H9 (cell line): ENCODE measurements around the gene TNFSF18. TPM values are rescaled to one million over a fixed set of nuclear protein-coding genes. Genes with fewer than 3 reads are reported as not detected.

Experiments used
- DNase-seq: peaks from one replicate; pipeline ENCODE4 v3.0.0-alpha.2; 2017
- H2AFZ ChIP-seq: one replicate; pipeline ENCODE4 v1.6.1; 2013; ENCODE audit warnings: mild to moderate bottlenecking, low read length, control low read depth, moderate library complexity
- H2AK5ac ChIP-seq: 2 replicates; pipeline ENCODE4 v1.6.1; 2013; ENCODE audit warnings: low read length, control low read depth, mixed read lengths; ENCODE audit not compliant: insufficient read length
- H2BK120ac ChIP-seq: one replicate; pipeline ENCODE4 v1.6.1; 2013; ENCODE audit warnings: low read depth, mild to moderate bottlenecking, low read length, control low read depth, inconsistent platforms; ENCODE audit not compliant: poor library complexity, severe bottlenecking
- H2BK12ac ChIP-seq: 2 replicates; pipeline ENCODE4 v1.6.1; 2013; ENCODE audit warnings: low read length, control low read depth, mixed read lengths, low read depth; ENCODE audit not compliant: insufficient read length
- H2BK15ac ChIP-seq: 2 replicates; pipeline ENCODE4 v1.6.1; 2013; ENCODE audit warnings: low read depth, low read length, control low read depth
- H2BK20ac ChIP-seq: one replicate; pipeline ENCODE4 v1.6.1; 2013; ENCODE audit warnings: low read depth, mild to moderate bottlenecking, low read length, control low read depth, inconsistent platforms; ENCODE audit not compliant: poor library complexity, severe bottlenecking
- H2BK5ac ChIP-seq: 2 replicates; pipeline ENCODE4 v1.6.1; 2013; ENCODE audit warnings: low read length, control low read depth, mixed read lengths; ENCODE audit not compliant: insufficient read length
- H3K14ac ChIP-seq: 2 replicates; pipeline ENCODE4 v1.6.1; 2013; ENCODE audit warnings: low read length, control low read depth; ENCODE audit not compliant: insufficient read depth
- H3K18ac ChIP-seq: 2 replicates; pipeline ENCODE4 v1.6.1; 2013; ENCODE audit warnings: low read depth, mild to moderate bottlenecking, mixed read lengths, low read length, control low read depth; ENCODE audit not compliant: insufficient read length
- H3K23ac ChIP-seq: 2 replicates; pipeline ENCODE4 v1.6.1; 2013; ENCODE audit warnings: low read length, control low read depth, mixed read lengths, low read depth; ENCODE audit not compliant: insufficient read length
- H3K23me2 ChIP-seq: 2 replicates; pipeline ENCODE4 v1.6.1; 2013; ENCODE audit warnings: low read depth, mild to moderate bottlenecking, mixed read lengths, low read length, control low read depth; ENCODE audit not compliant: insufficient read length, poor library complexity, severe bottlenecking
- H3K27ac ChIP-seq: 2 replicates; pipeline ENCODE4 v1.5.1; 2013; ENCODE audit warnings: low read length, control low read depth, mixed read lengths, low read depth; ENCODE audit not compliant: insufficient read length
- H3K27me3 ChIP-seq: 2 replicates; pipeline ENCODE4 v1.6.1; 2013; ENCODE audit warnings: low read length, control low read depth, inconsistent platforms; ENCODE audit not compliant: insufficient read depth
- H3K4ac ChIP-seq: 2 replicates; pipeline ENCODE4 v1.6.1; 2013; ENCODE audit warnings: low read depth, mild to moderate bottlenecking, control low read depth, inconsistent platforms, low read length, moderate library complexity
- H3K4me1 ChIP-seq: 2 replicates; pipeline ENCODE4 v1.6.1; 2013; ENCODE audit warnings: low read length, control low read depth, inconsistent platforms; ENCODE audit not compliant: insufficient read depth
- H3K4me2 ChIP-seq: 2 replicates; pipeline ENCODE4 v1.6.1; 2013; ENCODE audit warnings: low read length, control low read depth, mixed read lengths; ENCODE audit not compliant: insufficient read length, insufficient read depth
- H3K56ac ChIP-seq: 2 replicates; pipeline ENCODE4 v1.6.1; 2013; ENCODE audit warnings: low read depth, mild to moderate bottlenecking, mixed read lengths, low read length, control low read depth; ENCODE audit not compliant: insufficient read length
- H3K79me1 ChIP-seq: 2 replicates; pipeline ENCODE4 v1.6.1; 2013; ENCODE audit warnings: low read depth, mild to moderate bottlenecking, moderate library complexity, low read length, control low read depth, inconsistent platforms; ENCODE audit not compliant: insufficient read depth, poor library complexity, severe bottlenecking
- H3K79me2 ChIP-seq: 2 replicates; pipeline ENCODE4 v1.6.1; 2013; ENCODE audit warnings: low read length, control low read depth, inconsistent platforms; ENCODE audit not compliant: insufficient read depth
- H3K9ac ChIP-seq: 2 replicates; pipeline ENCODE4 v1.6.1; 2013; ENCODE audit warnings: low read length, control low read depth, mixed read lengths; ENCODE audit not compliant: insufficient read length; ENCODE audit errors: extremely low read depth
- H3K9me3 ChIP-seq: one replicate; pipeline ENCODE4 v1.6.1; 2013; ENCODE audit warnings: low read depth, low read length, inconsistent platforms; ENCODE audit not compliant: control insufficient read depth
- H3T11ph ChIP-seq: one replicate; pipeline ENCODE4 v1.6.1; 2013; ENCODE audit warnings: mild to moderate bottlenecking, low read length, control low read depth, inconsistent platforms
- H4K20me1 ChIP-seq: one replicate; pipeline ENCODE4 v1.6.1; 2013; ENCODE audit not compliant: control insufficient read depth, insufficient read length, insufficient read depth
- H4K5ac ChIP-seq: 2 replicates; pipeline ENCODE4 v1.6.1; 2013; ENCODE audit warnings: low read depth, mild to moderate bottlenecking, mixed read lengths, low read length, control low read depth; ENCODE audit not compliant: insufficient read length
- H4K8ac ChIP-seq: replicated peaks from 2 replicates; pipeline ENCODE4 v1.6.1; 2013; ENCODE audit warnings: low read length, control low read depth, mixed read lengths, low read depth; ENCODE audit not compliant: insufficient read length
- H4K91ac ChIP-seq: 2 replicates; pipeline ENCODE4 v1.6.1; 2013; ENCODE audit warnings: low read depth, mild to moderate bottlenecking, moderate library complexity, mixed read lengths, low read length, control low read depth; ENCODE audit not compliant: insufficient read length
- H3K27ac Mint-ChIP-seq, 3 experiments: 2 replicates in 2 of 3; 3 replicates in 1 of 3; pipeline ENCODE4 v1.8.0; 2020 to 2021; ENCODE audit warnings: mixed read lengths in 3 of 3, mild to moderate bottlenecking in 1 of 3, moderate library complexity in 1 of 3
- H3K27me3 Mint-ChIP-seq: 2 replicates; pipeline ENCODE4 v1.8.0; 2021; ENCODE audit warnings: low read depth, mild to moderate bottlenecking, moderate library complexity, mixed read lengths
- H3K36me3 Mint-ChIP-seq, 3 experiments: 2 replicates in 2 of 3; 3 replicates in 1 of 3; pipeline ENCODE4 v1.8.0; 2020 to 2021; ENCODE audit warnings: low read depth in 3 of 3, mixed read lengths in 3 of 3; ENCODE audit not compliant: insufficient read depth in 1 of 3
- H3K4me1 Mint-ChIP-seq, 2 experiments: 2 replicates each; pipeline ENCODE4 v1.8.0; 2020; ENCODE audit warnings: mixed read lengths in 2 of 2
- H3K4me3 Mint-ChIP-seq, 2 experiments: 2 replicates in 1 of 2; 3 replicates in 1 of 2; pipeline ENCODE4 v1.8.0; 2020 to 2021; ENCODE audit warnings: mild to moderate bottlenecking in 2 of 2, mixed read lengths in 2 of 2, moderate library complexity in 1 of 2
- H3K9me3 Mint-ChIP-seq, 2 experiments: 2 replicates in 1 of 2; 3 replicates in 1 of 2; pipeline ENCODE4 v1.8.0; 2020; ENCODE audit warnings: mild to moderate bottlenecking in 2 of 2, mixed read lengths in 2 of 2, moderate library complexity in 1 of 2
- WGBS: extraction: QIAGEN DNeasy Blood & Tissue Kit; methylation state at CpG from one replicate; pipeline ENCODE4 v1.1.7; 2013; ENCODE audit warnings: missing lambda C conversion rate, low lambda C conversion rate, mixed read lengths; ENCODE audit not compliant: insufficient read length; ENCODE audit errors: extremely low coverage; 5-methylcytosine and 5-hydroxymethylcytosine counted together
- total RNA-seq: library from RNA; stranded (reverse); gene quantifications from 2 replicates; pipeline ENCODE4 v1.2.1, GENCODE V29; 2021
- TF ChIP-seq, protein P1 (sequence below): fragments of 200-600 bp; sonication (generic); conservative IDR thresholded peaks from 3 replicates; pipeline ENCODE4 v1.8.0; 2021; ENCODE audit warnings: antibody characterized with exemption, mild to moderate bottlenecking

Gene TNFSF18
- total RNA-seq, 1 experiment from 2014 or later = not detected

DNA sequence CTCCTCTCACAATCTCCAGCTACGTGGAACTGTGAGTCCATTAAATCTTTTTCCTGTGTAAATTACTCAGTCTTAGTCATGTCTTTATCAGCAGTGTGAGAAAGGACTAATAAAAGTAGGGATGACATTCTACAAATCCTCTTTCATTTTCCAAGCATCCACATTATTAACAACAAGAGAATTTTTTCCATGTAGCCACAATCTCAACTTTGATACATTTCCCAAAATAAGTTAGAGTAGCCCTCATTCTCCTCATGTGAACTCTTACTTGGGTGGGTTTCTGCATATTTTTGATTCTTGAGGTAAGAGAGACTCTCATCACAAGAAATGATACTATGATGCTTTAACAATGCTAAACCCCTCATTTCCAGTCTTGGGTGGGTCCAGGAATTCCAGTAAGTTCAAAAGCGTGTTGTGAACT, 52.8 kb downstream of the TNFSF18 start:
- Histone ChIP-seq H4K5ac (no peak overlapping the region), H2BK15ac (no peak overlapping the region), H4K8ac (no peak overlapping the region), H3K23ac (no peak overlapping the region), H2BK120ac (no peak overlapping the region), H2AFZ (no peak overlapping the region), H2BK20ac (no peak overlapping the region), H2AK5ac (no peak overlapping the region), H3K27ac (no peak overlapping the region), H3K27me3 (no peaks in the 10 kb centered on the region), H3K14ac (no peak overlapping the region), H3K79me2 (no peaks in the 10 kb centered on the region), H3K9ac (no peak overlapping the region), H3K79me1 (no peaks in the 10 kb centered on the region), H2BK12ac (no peak overlapping the region), H3T11ph (no peak overlapping the region), H3K23me2 (no peaks in the 10 kb centered on the region), H4K91ac (no peak overlapping the region), H3K4me1 (no peaks in the 10 kb centered on the region), H3K4me2 (no peak overlapping the region), H2BK5ac (no peak overlapping the region), H3K18ac (no peak overlapping the region), H3K4ac (no peak overlapping the region), H3K56ac (no peak overlapping the region), H3K9me3 (no peaks in the 10 kb centered on the region), H4K20me1 (no peaks in the 10 kb centered on the region)
- DNase-seq = no peak
- TF ChIP-seq, protein P1, sequence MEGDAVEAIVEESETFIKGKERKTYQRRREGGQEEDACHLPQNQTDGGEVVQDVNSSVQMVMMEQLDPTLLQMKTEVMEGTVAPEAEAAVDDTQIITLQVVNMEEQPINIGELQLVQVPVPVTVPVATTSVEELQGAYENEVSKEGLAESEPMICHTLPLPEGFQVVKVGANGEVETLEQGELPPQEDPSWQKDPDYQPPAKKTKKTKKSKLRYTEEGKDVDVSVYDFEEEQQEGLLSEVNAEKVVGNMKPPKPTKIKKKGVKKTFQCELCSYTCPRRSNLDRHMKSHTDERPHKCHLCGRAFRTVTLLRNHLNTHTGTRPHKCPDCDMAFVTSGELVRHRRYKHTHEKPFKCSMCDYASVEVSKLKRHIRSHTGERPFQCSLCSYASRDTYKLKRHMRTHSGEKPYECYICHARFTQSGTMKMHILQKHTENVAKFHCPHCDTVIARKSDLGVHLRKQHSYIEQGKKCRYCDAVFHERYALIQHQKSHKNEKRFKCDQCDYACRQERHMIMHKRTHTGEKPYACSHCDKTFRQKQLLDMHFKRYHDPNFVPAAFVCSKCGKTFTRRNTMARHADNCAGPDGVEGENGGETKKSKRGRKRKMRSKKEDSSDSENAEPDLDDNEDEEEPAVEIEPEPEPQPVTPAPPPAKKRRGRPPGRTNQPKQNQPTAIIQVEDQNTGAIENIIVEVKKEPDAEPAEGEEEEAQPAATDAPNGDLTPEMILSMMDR = no peak
- Mint-ChIP-seq H3K9me3 (peaks cover 31 to 32% of the 10 kb centered on the region in 2 experiments), H3K4me3 (no peak overlapping the region), H3K27ac (no peak overlapping the region), H3K4me1 (0 out of 4 replicates have a peak, but pooled peaks cover 0 to 4% of the 10 kb centered on the region in 2 experiments), H3K36me3 (peaks cover 6 to 27% (median 10%) of the 10 kb centered on the region in 3 experiments), H3K27me3 (no peaks in the 10 kb centered on the region)
- no CpG with 5 or more reads among the region's 2 CpGs for WGBS
